Breast epithelium (tissue), 3 donors: ENCODE results near the gene STEAP1B.

Experiments
- POLR2AphosphoS5 ChIP-seq, 3 donors: sonication (generic); formaldehyde crosslinking; IDR thresholded peaks; one replicate each; pipeline ENCODE4 v1.6.1; 2017; ENCODE audit warnings: antibody characterized with exemption in 3 of 3
- TF ChIP-seq, protein P1 (sequence below), 3 donors: fragments of 450-650 bp; IDR thresholded peaks; one replicate each; pipeline ENCODE4 v1.5.1; 2016 to 2017; ENCODE audit warnings: antibody characterized with exemption in 3 of 3, mild to moderate bottlenecking in 3 of 3, moderate library complexity in 3 of 3

DNA sequence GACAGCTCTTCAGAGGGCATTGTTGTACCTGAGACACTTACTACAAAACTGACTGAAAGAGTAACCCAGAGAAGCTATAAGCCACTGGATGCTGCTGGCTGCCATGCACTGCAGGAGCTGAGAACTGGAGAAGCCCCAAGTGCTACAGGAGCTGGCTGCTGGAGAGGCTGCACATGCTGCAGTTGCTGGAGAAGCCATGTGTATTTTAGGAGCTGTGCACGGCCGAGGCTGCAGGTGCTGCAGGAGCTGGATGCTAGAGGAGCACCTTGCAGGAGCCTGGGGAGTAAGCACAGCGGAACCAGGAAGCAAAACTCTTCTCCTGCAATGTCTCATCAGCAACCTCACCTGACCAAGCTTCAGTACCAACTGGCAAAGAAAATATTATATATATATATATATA is 45.5 kb downstream of the STEAP1B start:
- TF ChIP-seq, protein P1, sequence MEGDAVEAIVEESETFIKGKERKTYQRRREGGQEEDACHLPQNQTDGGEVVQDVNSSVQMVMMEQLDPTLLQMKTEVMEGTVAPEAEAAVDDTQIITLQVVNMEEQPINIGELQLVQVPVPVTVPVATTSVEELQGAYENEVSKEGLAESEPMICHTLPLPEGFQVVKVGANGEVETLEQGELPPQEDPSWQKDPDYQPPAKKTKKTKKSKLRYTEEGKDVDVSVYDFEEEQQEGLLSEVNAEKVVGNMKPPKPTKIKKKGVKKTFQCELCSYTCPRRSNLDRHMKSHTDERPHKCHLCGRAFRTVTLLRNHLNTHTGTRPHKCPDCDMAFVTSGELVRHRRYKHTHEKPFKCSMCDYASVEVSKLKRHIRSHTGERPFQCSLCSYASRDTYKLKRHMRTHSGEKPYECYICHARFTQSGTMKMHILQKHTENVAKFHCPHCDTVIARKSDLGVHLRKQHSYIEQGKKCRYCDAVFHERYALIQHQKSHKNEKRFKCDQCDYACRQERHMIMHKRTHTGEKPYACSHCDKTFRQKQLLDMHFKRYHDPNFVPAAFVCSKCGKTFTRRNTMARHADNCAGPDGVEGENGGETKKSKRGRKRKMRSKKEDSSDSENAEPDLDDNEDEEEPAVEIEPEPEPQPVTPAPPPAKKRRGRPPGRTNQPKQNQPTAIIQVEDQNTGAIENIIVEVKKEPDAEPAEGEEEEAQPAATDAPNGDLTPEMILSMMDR (IDR thresholded peaks at IDR 0.05) = no peak
- TF ChIP-seq POLR2AphosphoS5 (IDR thresholded peaks at IDR 0.05) = no peak
